ENCODE results near the gene FCER1G. TPM values are rescaled to one million over a fixed set of nuclear protein-coding genes. Genes with fewer than 3 reads are reported as not detected.
"Not testable (repeated sequence)": the region's sequence is repeated elsewhere in the genome, so short reads cannot be mapped to it uniquely, and the experiment has no call there.

The FCER1G gene
- total and polyA plus RNA-seq, 2 donors (not counting 3 experiments of a cell fraction or from before 2014, with no cell fraction given): 1.1 to 1.6 TPM

DNA sequence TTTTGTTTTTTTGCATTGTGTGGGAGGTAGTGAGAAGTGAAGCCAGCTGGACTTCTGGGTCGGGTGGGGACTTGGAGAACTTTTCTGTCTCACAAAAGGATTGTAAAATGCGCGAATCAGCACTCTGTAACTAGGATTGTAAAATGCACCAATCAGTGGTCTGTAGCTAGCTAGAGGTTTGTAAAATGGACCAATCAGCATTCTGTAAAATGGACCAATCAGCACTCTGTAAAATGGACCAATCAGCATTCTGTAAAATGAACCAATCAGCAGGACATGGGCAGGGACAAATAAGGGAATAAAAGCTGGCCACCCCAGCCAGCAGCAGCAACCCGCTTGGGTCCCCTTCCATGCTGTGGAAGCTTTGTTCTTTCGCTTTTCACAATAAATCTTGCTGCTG, 35.0 kb downstream of the FCER1G start:
- POLR2A ChIA-PET; H3K36me3 ChIP-seq (ENCODE audit: control insufficient read depth in 2 of 2, extremely low read depth in 1 of 2, insufficient read depth in 2 of 2, low read length in 2 of 2); DNase-seq (ENCODE audit: low read depth, low spot score); BruUV-seq (replicated peaks); H4K20me1 ChIP-seq (replicated peaks; ENCODE audit: control insufficient read depth, extremely low read depth, insufficient read depth, low read length); H3K4me3 ChIP-seq (replicated peaks in 1 of 3; ENCODE audit: insufficient read depth in 1 of 3, low read depth in 1 of 3, low read length in 3 of 3); intact Hi-C loops (cut with micrococcal nuclease); H3K27me3 ChIP-seq (ENCODE audit: control insufficient read depth in 2 of 2, insufficient read depth in 2 of 2, low read length in 2 of 2); dilution Hi-C loops (cut with MboI; ENCODE audit: extremely low pct_ligation_motif_present, low sequenced_read_pairs); H3K27ac ChIP-seq (ENCODE audit: insufficient read depth, low read depth, low read length); H3K9me1 ChIP-seq (replicated peaks; ENCODE audit: control insufficient read depth, extremely low read depth, insufficient read depth, low read length); FAIRE-seq; H3K9me3 ChIP-seq (replicated peaks; ENCODE audit: control insufficient read depth, insufficient read depth, low read length); H3K4me1 ChIP-seq (ENCODE audit: control insufficient read depth, extremely low read depth, insufficient read depth, low read length); H3K79me2 ChIP-seq (ENCODE audit: control insufficient read depth, insufficient read depth, low read length); H3K4me2 ChIP-seq (ENCODE audit: insufficient read depth, low read length); H3K9ac ChIP-seq (replicated peaks; ENCODE audit: extremely low read depth, insufficient read depth, low read length); H2AFZ ChIP-seq (ENCODE audit: low read depth, low read length): not testable (repeated sequence)
- CTCF ChIA-PET: interaction anchor here (0.9 to 2.6 kb wide), 4 partner anchors 11 to 124 kb away, joined by 3 to 8 read pairs (median 6); no protein-coding TSS in a partner anchor

GRCh38 chr1:161250829-161251228, 35.7 kb downstream of the FCER1G start:
- POLR2A ChIA-PET: no interaction called here
- BruUV-seq (replicated peaks): no TSS peak
- H2AFZ ChIP-seq (ENCODE audit: low read depth, low read length): no peak overlapping the region

More at GRCh38 chr1:161250829-161251228, 35.7 kb downstream of the FCER1G start:
- no peak overlapping the region for H3K4me2 ChIP-seq (ENCODE audit: insufficient read depth, low read length)
- H3K27me3 ChIP-seq (ENCODE audit: control insufficient read depth in 2 of 2, insufficient read depth in 2 of 2, low read length in 2 of 2): no peaks in the 10 kb centered on the region
- no peaks in the 10 kb centered on the region for H3K79me2 ChIP-seq (ENCODE audit: control insufficient read depth, insufficient read depth, low read length)
- H3K27ac ChIP-seq (ENCODE audit: insufficient read depth, low read depth, low read length): no peak overlapping the region
- no peak overlapping the region for H3K9ac ChIP-seq (replicated peaks; ENCODE audit: extremely low read depth, insufficient read depth, low read length)
- intact Hi-C loops (cut with micrococcal nuclease) (no loop called here), dilution Hi-C loops (cut with MboI; ENCODE audit: extremely low pct_ligation_motif_present, low sequenced_read_pairs) (no loop called here)
- DNase-seq (ENCODE audit: low read depth, low spot score) (no peak), FAIRE-seq (no peak)
- H3K36me3 ChIP-seq (ENCODE audit: control insufficient read depth in 2 of 2, extremely low read depth in 1 of 2, insufficient read depth in 2 of 2, low read length in 2 of 2): no peaks in the 10 kb centered on the region
- no peaks in the 10 kb centered on the region for H3K9me1 ChIP-seq (replicated peaks; ENCODE audit: control insufficient read depth, extremely low read depth, insufficient read depth, low read length)
- H3K9me3 ChIP-seq (replicated peaks; ENCODE audit: control insufficient read depth, insufficient read depth, low read length): no peaks in the 10 kb centered on the region
- no peaks in the 10 kb centered on the region for H3K4me1 ChIP-seq (ENCODE audit: control insufficient read depth, extremely low read depth, insufficient read depth, low read length)
- no peak for TF ChIP-seq FOS (IDR thresholded peaks at IDR 0.05; ENCODE audit: borderline replicate concordance, insufficient read depth, low read length)
- no peak for TF ChIP-seq GATA2 (IDR thresholded peaks at IDR 0.05; ENCODE audit: insufficient read depth, insufficient read length, low read depth, low read length)
- TF ChIP-seq POLR2A (IDR thresholded peaks at IDR 0.05; ENCODE audit: low read depth, low read length): no peak
- no peak for TF ChIP-seq MYC (IDR thresholded peaks at IDR 0.05; ENCODE audit: low read depth, low read length)
- no peak for TF ChIP-seq POLR2AphosphoS5 (IDR thresholded peaks at IDR 0.05; ENCODE audit: insufficient read depth, low read depth, low read length)
- TF ChIP-seq, protein P1, sequence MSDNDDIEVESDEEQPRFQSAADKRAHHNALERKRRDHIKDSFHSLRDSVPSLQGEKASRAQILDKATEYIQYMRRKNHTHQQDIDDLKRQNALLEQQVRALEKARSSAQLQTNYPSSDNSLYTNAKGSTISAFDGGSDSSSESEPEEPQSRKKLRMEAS (IDR thresholded peaks at IDR 0.05; ENCODE audit: insufficient read depth, insufficient read length): no peak
- TF ChIP-seq CTCF (IDR thresholded peaks at IDR 0.05; ENCODE audit: extremely low read depth in 1 of 2, insufficient read depth in 1 of 2, low read depth in 1 of 2, low read length in 2 of 2): no peak
- no peak for TF ChIP-seq EZH2 (IDR thresholded peaks at IDR 0.05; ENCODE audit: borderline replicate concordance, low read depth, low read length, severe bottlenecking)
- TF ChIP-seq JUN (IDR thresholded peaks at IDR 0.05; ENCODE audit: borderline replicate concordance, insufficient read depth, insufficient read length, low read depth): no peak
- H3K4me3 ChIP-seq (replicated peaks in 1 of 3; ENCODE audit: insufficient read depth in 1 of 3, low read depth in 1 of 3, low read length in 3 of 3): no peak overlapping the region
- H4K20me1 ChIP-seq (replicated peaks; ENCODE audit: control insufficient read depth, extremely low read depth, insufficient read depth, low read length): no peaks in the 10 kb centered on the region
- CTCF ChIA-PET: interaction anchor here (1.1 kb wide), 1 partner anchor 32 kb away, joined by 3 read pairs; no protein-coding TSS in a partner anchor

All from endothelial cell of umbilical vein (primary cell).